IMR-90 (cell line): ENCODE data around the gene ZNF738. TPM values are rescaled to one million over a fixed set of nuclear protein-coding genes. Genes with fewer than 3 reads are reported as not detected.

ENCODE experiments used
- ATAC-seq: fragments of 200-7000 bp; cut with Tn5 transposase; 2 replicates; pipeline ENCODE4 v1.9.1; 2020; ENCODE audit warnings: low read depth, mild to moderate bottlenecking, moderate library complexity
- BruUV-seq: library from RNA; stranded (reverse); fragments of 400-500 nt; replicated peaks from 2 replicates; lab custom pipeline; 2021; lab: Mats Ljungman, UMichigan
- CTCF ChIA-PET: fragments of 300-600 bp; formaldehyde crosslinking; extraction: SDS; loops from one replicate; lab custom pipeline; 2021; ENCODE audit warnings: antibody characterized with exemption; lab: Yijun Ruan, JAX
- POLR2A ChIA-PET: fragments of 300-600 bp; sonication (Branson Sonifier 250); formaldehyde crosslinking; loops from one replicate; lab custom pipeline; 2022; ENCODE audit warnings: antibody characterized with exemption; ENCODE audit not compliant: unreplicated experiment; lab: Charles Lee
- DNase-seq: peaks from one replicate; pipeline ENCODE4 v3.0.0; 2013
- H2AFZ ChIP-seq: replicated peaks from 2 replicates; pipeline ENCODE3; 2013; ENCODE audit warnings: low read length, mild to moderate bottlenecking; ENCODE audit not compliant: poor library complexity
- H2AK5ac ChIP-seq: 2 replicates; pipeline ENCODE4 v1.6.1; 2013; ENCODE audit warnings: low read depth, low read length, inconsistent platforms
- H2AK9ac ChIP-seq: replicated peaks from 2 replicates; pipeline ENCODE3; 2013; ENCODE audit warnings: mild to moderate bottlenecking, low read depth, low read length, moderate library complexity; ENCODE audit not compliant: poor library complexity
- H2BK120ac ChIP-seq: 2 replicates; pipeline ENCODE4 v1.6.1; 2013; ENCODE audit warnings: low read depth, low read length, inconsistent platforms
- H2BK15ac ChIP-seq: 3 replicates; pipeline ENCODE4 v1.6.1; 2013; ENCODE audit warnings: low read depth, low read length, inconsistent platforms
- H2BK20ac ChIP-seq: 2 replicates; pipeline ENCODE4 v1.6.1; 2013; ENCODE audit warnings: low read depth, mild to moderate bottlenecking, inconsistent platforms, low read length, moderate library complexity
- H2BK5ac ChIP-seq: 2 replicates; pipeline ENCODE4 v1.6.1; 2013; ENCODE audit warnings: mild to moderate bottlenecking, low read depth, low read length, inconsistent platforms; ENCODE audit not compliant: poor library complexity, severe bottlenecking
- H3K14ac ChIP-seq: replicated peaks from 2 replicates; pipeline ENCODE4 v1.6.1; 2013; ENCODE audit warnings: low read depth, low read length, inconsistent platforms
- H3K18ac ChIP-seq: 2 replicates; pipeline ENCODE4 v1.6.1; 2013; ENCODE audit warnings: low read depth, low read length, control low read depth
- H3K23ac ChIP-seq: 2 replicates; pipeline ENCODE4 v1.6.1; 2013; ENCODE audit warnings: low read depth, low read length, inconsistent platforms
- H3K27ac ChIP-seq: 2 replicates; pipeline ENCODE4 v1.5.1; 2013; ENCODE audit warnings: mild to moderate bottlenecking, control low read depth, low read length; ENCODE audit not compliant: insufficient read depth
- H3K27me3 ChIP-seq: 2 replicates; pipeline ENCODE4 v1.6.1; 2013; ENCODE audit warnings: low read length; ENCODE audit not compliant: control insufficient read depth, insufficient read depth
- H3K36me3 ChIP-seq: 2 replicates; pipeline ENCODE4 v1.6.1; 2013; ENCODE audit warnings: low read length, mixed read lengths; ENCODE audit not compliant: control insufficient read depth, insufficient read depth
- H3K4ac ChIP-seq: 2 replicates; pipeline ENCODE4 v1.6.1; 2013; ENCODE audit warnings: low read depth, low read length, inconsistent platforms
- H3K4me1 ChIP-seq: 2 replicates; pipeline ENCODE4 v1.6.1; 2013; ENCODE audit warnings: low read length, mixed read lengths; ENCODE audit not compliant: control insufficient read depth, insufficient read depth
- H3K4me2 ChIP-seq: 2 replicates; pipeline ENCODE4 v1.6.1; 2013; ENCODE audit warnings: low read depth, mild to moderate bottlenecking, control low read depth, low read length, moderate library complexity
- H3K4me3 ChIP-seq: 2 replicates; pipeline ENCODE4 v1.5.1; 2013; ENCODE audit warnings: low read depth, mild to moderate bottlenecking, control low read depth, low read length, moderate library complexity; ENCODE audit not compliant: insufficient read depth
- H3K56ac ChIP-seq: 2 replicates; pipeline ENCODE4 v1.6.1; 2013; ENCODE audit warnings: low read length, inconsistent platforms; ENCODE audit not compliant: insufficient read depth; ENCODE audit errors: extremely low read depth
- H3K79me1 ChIP-seq, 2 experiments: 2 replicates each; pipeline ENCODE4 v1.6.1; 2013; ENCODE audit warnings: low read length in 2 of 2, inconsistent platforms in 1 of 2, low read depth in 1 of 2
- H3K9ac ChIP-seq: 2 replicates; pipeline ENCODE4 v1.6.1; 2013; ENCODE audit warnings: low read depth, low read length, control low read depth
- H3K9me1 ChIP-seq: 2 replicates; pipeline ENCODE4 v1.6.1; 2013; ENCODE audit warnings: low read length, inconsistent platforms; ENCODE audit not compliant: insufficient read depth
- H3K9me3 ChIP-seq: 2 replicates; pipeline ENCODE4 v1.6.1; 2013; ENCODE audit warnings: low read length; ENCODE audit not compliant: control insufficient read depth, insufficient read depth
- H4K20me1 ChIP-seq: 2 replicates; pipeline ENCODE4 v1.6.1; 2013; ENCODE audit warnings: low read length, inconsistent platforms; ENCODE audit not compliant: insufficient read depth
- H4K5ac ChIP-seq: 2 replicates; pipeline ENCODE4 v1.6.1; 2013; ENCODE audit warnings: mild to moderate bottlenecking, low read depth, low read length, control low read depth
- H4K8ac ChIP-seq, 2 experiments: 2 replicates each; pipeline ENCODE4 v1.6.1; 2013; ENCODE audit warnings: low read depth in 2 of 2, low read length in 2 of 2, control low read depth in 1 of 2, inconsistent platforms in 1 of 2
- H4K91ac ChIP-seq: 2 replicates; pipeline ENCODE4 v1.6.1; 2013; ENCODE audit warnings: low read depth, low read length, inconsistent platforms; ENCODE audit not compliant: insufficient read depth
- BHLHE40 ChIP-seq: fragments of 150-350 bp; IDR thresholded peaks from 2 replicates; pipeline ENCODE4 v1.6.1; 2016; ENCODE audit warnings: mild to moderate bottlenecking, low read depth, low read length
- CEBPB ChIP-seq: IDR thresholded peaks from 2 replicates; pipeline ENCODE4 v1.6.1; 2012; ENCODE audit warnings: low read depth, low read length, improper control_type of control experiment
- CHD1 ChIP-seq: IDR thresholded peaks from 2 replicates; pipeline ENCODE4 v1.6.1; 2012; ENCODE audit warnings: low read depth, low read length, improper control_type of control experiment
- FOS ChIP-seq: fragments of 150-350 bp; IDR thresholded peaks from 2 replicates; pipeline ENCODE4 v1.6.1; 2016; ENCODE audit warnings: low read depth, low read length
- MAFK ChIP-seq: IDR thresholded peaks from 2 replicates; pipeline ENCODE4 v1.6.1; 2012; ENCODE audit warnings: low read depth, low read length, improper control_type of control experiment
- MAZ ChIP-seq: IDR thresholded peaks from 2 replicates; pipeline ENCODE4 v1.6.1; 2012; ENCODE audit warnings: low read depth, mild to moderate bottlenecking, low read length, improper control_type of control experiment, moderate library complexity, borderline replicate concordance
- MXI1 ChIP-seq: IDR thresholded peaks from 2 replicates; pipeline ENCODE4 v1.6.1; 2012; ENCODE audit warnings: low read depth, mild to moderate bottlenecking, low read length, moderate library complexity, borderline replicate concordance
- NFE2L2 ChIP-seq: fragments of 150-350 bp; IDR thresholded peaks from 2 replicates; pipeline ENCODE4 v1.6.1; 2016; ENCODE audit warnings: low read depth, mild to moderate bottlenecking, low read length
- POLR2A ChIP-seq: IDR thresholded peaks from 2 replicates; pipeline ENCODE4 v1.6.1; 2012; ENCODE audit warnings: mild to moderate bottlenecking, low read depth, low read length
- RAD21 ChIP-seq: IDR thresholded peaks from 2 replicates; pipeline ENCODE4 v1.6.1; 2012; ENCODE audit warnings: low read length, improper control_type of control experiment
- RCOR1 ChIP-seq: IDR thresholded peaks from 2 replicates; pipeline ENCODE4 v1.6.1; 2012; ENCODE audit warnings: mild to moderate bottlenecking, low read length, improper control_type of control experiment; ENCODE audit not compliant: insufficient replicate concordance
- RFX5 ChIP-seq: IDR thresholded peaks from 2 replicates; pipeline ENCODE4 v1.8.0; 2012; ENCODE audit warnings: low read depth, mild to moderate bottlenecking, low read length, moderate library complexity
- SMC3 ChIP-seq: fragments of 150-350 bp; IDR thresholded peaks from 2 replicates; pipeline ENCODE4 v1.6.1; 2016; ENCODE audit warnings: low read depth, mild to moderate bottlenecking, antibody characterized with exemption, low read length, moderate library complexity
- dilution Hi-C: fragments of 300-500 bp; cut with HindIII; formaldehyde crosslinking; loops from one replicate; pipeline ENCODE4 v1.14.3; 2018; ENCODE audit warnings: low sequenced_read_pairs; ENCODE audit not compliant: unreplicated experiment
- in situ Hi-C: fragments of 300-500 bp; cut with MboI; formaldehyde crosslinking; loops from 3 replicates; pipeline ENCODE4 v1.14.3; 2019; ENCODE audit warnings: low sequenced_read_pairs, inconsistent platforms, mixed read lengths
- intact Hi-C: fragments of 100-400 bp; cut with micrococcal nuclease; formaldehyde crosslinking; loops from 2 replicates; pipeline ENCODE4 v1.10.0; 2022
- polyA plus RNA-seq, 3 experiments: library from polyadenylated mRNA; depleted of rRNA; stranded (reverse); fragments of >200 nt; gene quantifications; 2 replicates each; pipeline ENCODE4 v1.2.3, GENCODE V29; 2012; ENCODE audit warnings: low replicate concordance in 1 of 3
- total RNA-seq: library from RNA; depleted of rRNA; stranded (reverse); fragments of >200 nt; gene quantifications from 2 replicates; pipeline ENCODE4 v1.2.3, GENCODE V29; 2012
- TF ChIP-seq, protein P1 (sequence below): fragments of 150-350 bp; IDR thresholded peaks from 2 replicates; pipeline ENCODE4 v1.6.1; 2017; ENCODE audit warnings: mild to moderate bottlenecking, antibody characterized with exemption, low read length, low read depth
- TF ChIP-seq, protein P2 (sequence below): fragments of 150-350 bp; IDR thresholded peaks from 2 replicates; pipeline ENCODE4 v1.6.1; 2016; ENCODE audit warnings: low read depth, mild to moderate bottlenecking, low read length, moderate library complexity, borderline replicate concordance
- TF ChIP-seq, protein P3 (sequence below): conservative IDR thresholded peaks from 2 replicates; pipeline ENCODE4 v1.5.1; 2012; ENCODE audit warnings: mild to moderate bottlenecking, low read depth, low read length, improper control_type of control experiment

Gene ZNF738
- total and polyA plus RNA-seq, 2 of the 4 experiments (the other 2 are of a cell fraction) = 2.7 to 7.3 TPM

DNA sequence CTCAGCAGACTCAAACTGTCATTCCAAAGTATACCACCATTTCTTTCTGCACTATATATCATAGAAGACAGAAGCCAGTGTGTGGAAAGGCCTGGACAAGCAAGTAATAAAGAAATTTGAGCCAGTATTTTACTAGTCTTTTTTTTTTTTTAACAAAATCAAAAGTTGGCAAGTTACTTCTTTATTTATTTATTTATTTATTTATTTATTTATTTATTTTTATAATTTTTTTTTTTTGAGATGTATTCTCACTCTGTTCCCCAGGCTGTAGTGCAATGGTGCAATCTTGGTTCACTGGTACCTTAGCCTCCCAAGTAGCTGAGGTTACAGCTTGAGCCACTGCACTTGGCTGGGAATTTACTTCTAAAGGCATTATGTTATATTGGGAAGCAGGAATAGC lies 63.4 kb downstream of the ZNF738 start:
- CTCF ChIA-PET = no interaction called here
- Histone ChIP-seq H3K4me1 (no peaks in the 10 kb centered on the region), H3K27me3 (no peaks in the 10 kb centered on the region), H3K4me2 (no peak overlapping the region), H3K4me3 (no peak overlapping the region), H2BK120ac (no peak overlapping the region), H3K9me1 (no peaks in the 10 kb centered on the region), H3K36me3 (peaks cover 5% of the 10 kb centered on the region; the same call in 1 of the 2 replicates), H2BK15ac (no peak overlapping the region), H3K14ac (no peak overlapping the region), H2AK5ac (no peak overlapping the region), H2BK5ac (no peak overlapping the region), H3K27ac (no peak overlapping the region), H3K56ac (no peak overlapping the region), H3K9me3 (peaks cover 44% of the 10 kb centered on the region), H2AK9ac (no peak overlapping the region), H3K18ac (no peak overlapping the region), H2BK20ac (no peak overlapping the region), H4K20me1 (no peaks in the 10 kb centered on the region), H3K23ac (no peak overlapping the region), H3K4ac (no peak overlapping the region), H3K9ac (no peak overlapping the region), H4K5ac (no peak overlapping the region), H3K79me1 (no peaks in the 10 kb centered on the region), H2AFZ (no peak overlapping the region), H4K91ac (no peak overlapping the region), H4K8ac (no peak overlapping the region)
- dilution Hi-C loops (no loop called here), intact Hi-C loops (no loop called here), in situ Hi-C loops (no loop called here)
- BruUV-seq = no TSS peak
- no peak for TF ChIP-seq SMC3
- no peak for TF ChIP-seq MXI1
- no peak for TF ChIP-seq RCOR1
- TF ChIP-seq MAFK = no peak
- TF ChIP-seq, protein P1, sequence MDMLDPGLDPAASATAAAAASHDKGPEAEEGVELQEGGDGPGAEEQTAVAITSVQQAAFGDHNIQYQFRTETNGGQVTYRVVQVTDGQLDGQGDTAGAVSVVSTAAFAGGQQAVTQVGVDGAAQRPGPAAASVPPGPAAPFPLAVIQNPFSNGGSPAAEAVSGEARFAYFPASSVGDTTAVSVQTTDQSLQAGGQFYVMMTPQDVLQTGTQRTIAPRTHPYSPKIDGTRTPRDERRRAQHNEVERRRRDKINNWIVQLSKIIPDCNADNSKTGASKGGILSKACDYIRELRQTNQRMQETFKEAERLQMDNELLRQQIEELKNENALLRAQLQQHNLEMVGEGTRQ = no peak
- no peak for TF ChIP-seq RAD21
- TF ChIP-seq POLR2A = no peak
- TF ChIP-seq, protein P2, sequence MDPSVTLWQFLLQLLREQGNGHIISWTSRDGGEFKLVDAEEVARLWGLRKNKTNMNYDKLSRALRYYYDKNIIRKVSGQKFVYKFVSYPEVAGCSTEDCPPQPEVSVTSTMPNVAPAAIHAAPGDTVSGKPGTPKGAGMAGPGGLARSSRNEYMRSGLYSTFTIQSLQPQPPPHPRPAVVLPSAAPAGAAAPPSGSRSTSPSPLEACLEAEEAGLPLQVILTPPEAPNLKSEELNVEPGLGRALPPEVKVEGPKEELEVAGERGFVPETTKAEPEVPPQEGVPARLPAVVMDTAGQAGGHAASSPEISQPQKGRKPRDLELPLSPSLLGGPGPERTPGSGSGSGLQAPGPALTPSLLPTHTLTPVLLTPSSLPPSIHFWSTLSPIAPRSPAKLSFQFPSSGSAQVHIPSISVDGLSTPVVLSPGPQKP = no peak
- TF ChIP-seq CEBPB = no peak
- no peak for TF ChIP-seq RFX5
- no peak for TF ChIP-seq FOS
- no peak for TF ChIP-seq NFE2L2
- TF ChIP-seq, protein P3, sequence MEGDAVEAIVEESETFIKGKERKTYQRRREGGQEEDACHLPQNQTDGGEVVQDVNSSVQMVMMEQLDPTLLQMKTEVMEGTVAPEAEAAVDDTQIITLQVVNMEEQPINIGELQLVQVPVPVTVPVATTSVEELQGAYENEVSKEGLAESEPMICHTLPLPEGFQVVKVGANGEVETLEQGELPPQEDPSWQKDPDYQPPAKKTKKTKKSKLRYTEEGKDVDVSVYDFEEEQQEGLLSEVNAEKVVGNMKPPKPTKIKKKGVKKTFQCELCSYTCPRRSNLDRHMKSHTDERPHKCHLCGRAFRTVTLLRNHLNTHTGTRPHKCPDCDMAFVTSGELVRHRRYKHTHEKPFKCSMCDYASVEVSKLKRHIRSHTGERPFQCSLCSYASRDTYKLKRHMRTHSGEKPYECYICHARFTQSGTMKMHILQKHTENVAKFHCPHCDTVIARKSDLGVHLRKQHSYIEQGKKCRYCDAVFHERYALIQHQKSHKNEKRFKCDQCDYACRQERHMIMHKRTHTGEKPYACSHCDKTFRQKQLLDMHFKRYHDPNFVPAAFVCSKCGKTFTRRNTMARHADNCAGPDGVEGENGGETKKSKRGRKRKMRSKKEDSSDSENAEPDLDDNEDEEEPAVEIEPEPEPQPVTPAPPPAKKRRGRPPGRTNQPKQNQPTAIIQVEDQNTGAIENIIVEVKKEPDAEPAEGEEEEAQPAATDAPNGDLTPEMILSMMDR = no peak
- no peak for TF ChIP-seq CHD1
- TF ChIP-seq MAZ = no peak
- no peak for TF ChIP-seq BHLHE40
- no peak for DNase-seq
- POLR2A ChIA-PET = no interaction called here
- ATAC-seq = no peak
